Naive thymus-derived CD4-positive, alpha-beta T cell (primary cell): Measurements from ENCODE around the gene SLC25A17. TPM values are rescaled to one million over a fixed set of nuclear protein-coding genes. Genes with fewer than 3 reads are reported as not detected.

ENCODE experiments used
- ATAC-seq: fragments of 150-1000 bp; cut with Tn5 transposase; 2 replicates; pipeline ENCODE4 v1.10.0; 2021; ENCODE audit warnings: mild to moderate bottlenecking, moderate library complexity
- CTCF ChIA-PET: fragments of 350-600 bp; sonication (Branson Sonifier 250); formaldehyde crosslinking; loops from one replicate; lab custom pipeline; 2021; ENCODE audit warnings: antibody characterized with exemption; lab: Charles Lee
- POLR2A ChIA-PET: fragments of 350-600 bp; sonication (Branson Sonifier 250); formaldehyde crosslinking; loops from one replicate; lab custom pipeline; 2021; ENCODE audit warnings: antibody characterized with exemption, inconsistent platforms; lab: Charles Lee
- DNase-seq, 9 donors: peaks; one replicate each; pipeline versions ENCODE4 v3.0.0 to v3.0.0-alpha.2; 2020 to 2022; ENCODE audit warnings: mixed read lengths in 1 of 9
- H3K27ac ChIP-seq: one replicate; pipeline ENCODE4 v1.7.0; 2013; ENCODE audit warnings: mild to moderate bottlenecking, low read depth, low read length, moderate library complexity
- H3K27me3 ChIP-seq, 2 donors: one replicate each; pipeline ENCODE4 v1.7.0; 2013; ENCODE audit warnings: low read length in 2 of 2, mild to moderate bottlenecking in 2 of 2, moderate library complexity in 2 of 2; ENCODE audit not compliant: control insufficient read depth in 2 of 2, insufficient read depth in 2 of 2
- H3K36me3 ChIP-seq, 3 experiments: 1 replicate in 2 of 3; 2 replicates in 1 of 3; pipeline ENCODE4 v1.7.0; 2013; ENCODE audit warnings: low read length in 3 of 3, mild to moderate bottlenecking in 3 of 3, moderate library complexity in 1 of 3; ENCODE audit not compliant: insufficient read depth in 3 of 3, control insufficient read depth in 2 of 3
- H3K4me1 ChIP-seq, 2 donors: one replicate each; pipeline ENCODE4 v1.7.0; 2013; ENCODE audit warnings: low read length in 2 of 2, mild to moderate bottlenecking in 2 of 2, moderate library complexity in 1 of 2; ENCODE audit not compliant: control insufficient read depth in 2 of 2, insufficient read depth in 2 of 2
- H3K4me3 ChIP-seq: 2 replicates; pipeline ENCODE4 v1.7.0; 2013; ENCODE audit warnings: mild to moderate bottlenecking, low read length
- H3K9me3 ChIP-seq, 3 experiments: 1 replicate in 2 of 3; 2 replicates in 1 of 3; pipeline ENCODE4 v1.7.0; 2013; ENCODE audit warnings: low read length in 3 of 3; ENCODE audit not compliant: control insufficient read depth in 2 of 3
- H3K27ac Mint-ChIP-seq, 9 donors: one replicate each; pipeline ENCODE4 v1.8.0; 2020 to 2022; ENCODE audit warnings: mixed read lengths in 9 of 9, mild to moderate bottlenecking in 8 of 9, moderate library complexity in 5 of 9, inconsistent platforms in 2 of 9
- H3K27me3 Mint-ChIP-seq, 5 donors: one replicate each; pipeline ENCODE4 v1.8.0; 2021 to 2022; ENCODE audit warnings: mixed read lengths in 5 of 5, mild to moderate bottlenecking in 1 of 5
- H3K36me3 Mint-ChIP-seq, 5 donors: one replicate each; pipeline ENCODE4 v1.8.0; 2020 to 2022; ENCODE audit warnings: mixed read lengths in 5 of 5, mild to moderate bottlenecking in 3 of 5, inconsistent platforms in 1 of 5
- H3K4me1 Mint-ChIP-seq, 7 donors: one replicate each; pipeline ENCODE4 v1.8.0; 2020 to 2022; ENCODE audit warnings: mixed read lengths in 7 of 7, mild to moderate bottlenecking in 3 of 7, inconsistent platforms in 1 of 7
- H3K4me3 Mint-ChIP-seq, 10 donors: one replicate each; pipeline ENCODE4 v1.8.0; 2020 to 2022; ENCODE audit warnings: mild to moderate bottlenecking in 10 of 10, mixed read lengths in 10 of 10, moderate library complexity in 6 of 10, inconsistent platforms in 2 of 10
- H3K9me3 Mint-ChIP-seq, 11 donors: one replicate each; pipeline ENCODE4 v1.8.0; 2020 to 2022; ENCODE audit warnings: mixed read lengths in 11 of 11, mild to moderate bottlenecking in 4 of 11, inconsistent platforms in 1 of 11, moderate library complexity in 1 of 11
- intact Hi-C, 2 donors: fragments of 100-400 bp; cut with micrococcal nuclease; formaldehyde crosslinking; loops; one replicate each; pipeline ENCODE4 v1.15.1; 2023
- polyA plus RNA-seq, 2 donors: library from polyadenylated mRNA; unstranded; fragments of 300-500 nt; fragmentation: Illumina TruSeq; gene quantifications; one replicate each; pipeline ENCODE4 v1.2.3, GENCODE V29; 2021
- total RNA-seq, 6 experiments: library from RNA in 5 of 6; stranded (reverse) in 5 of 6; gene quantifications; 1 replicate in 5 of 6; 2 replicates in 1 of 6; pipeline ENCODE4 v1.2.3 and lab custom pipeline; 2021 to 2026

The SLC25A17 gene
- total and polyA plus RNA-seq, 7 experiments from 2014 or later = 6.8 to 24.9 (median 14.2) TPM

GRCh38 chr22:40813912-40814315 is 5.2 kb downstream of the SLC25A17 start:
- CTCF ChIA-PET = interaction anchor here (1.4 kb wide), 1 partner anchor 16 kb away, joined by 5 read pairs; no protein-coding TSS in a partner anchor
- Mint-ChIP-seq H3K27me3 (no peaks in the 10 kb centered on the region), H3K27ac (no peak overlapping the region), H3K9me3 (peaks cover 0 to 2% (median 0%) of the 10 kb centered on the region in 11 donors), H3K4me3 (no peak overlapping the region), H3K4me1 (peaks cover 28 to 51% (median 46%) of the 10 kb centered on the region in 7 donors), H3K36me3 (peaks cover 0 to 19% (median 11%) of the 10 kb centered on the region in 5 donors)
- POLR2A ChIA-PET = no interaction called here
- H3K9me3 ChIP-seq = no peaks in the 10 kb centered on the region
- intact Hi-C loops = no loop called here
- ATAC-seq (no peak), DNase-seq (no peak)
- H3K36me3 ChIP-seq = peaks cover 0 to 6% (median 0%) of the 10 kb centered on the region in 3 experiments
- H3K27me3 ChIP-seq = no peaks in the 10 kb centered on the region
- peaks cover 9 to 18% of the 10 kb centered on the region in 2 donors for H3K4me1 ChIP-seq
- H3K27ac ChIP-seq = no peak overlapping the region
- no peak overlapping the region for H3K4me3 ChIP-seq

- ChIA-PET CTCF (interaction anchor here (0.5 to 0.7 kb wide), 3 partner anchors 24 to 1968 kb away, joined by 3 to 6 read pairs (median 4); no protein-coding TSS in a partner anchor), POLR2A (no interaction called here)
- DNase-seq (no peak), ATAC-seq (no peak)
- H3K27me3 ChIP-seq = no peaks in the 10 kb centered on the region
- peak overlapping the region in 1 of 9 donors; percentile 2 for H3K27ac Mint-ChIP-seq
- H3K9me3 ChIP-seq = no peaks in the 10 kb centered on the region
- intact Hi-C loops = no loop called here
- peaks cover 8 to 36% (median 20%) of the 10 kb centered on the region in 7 donors for H3K4me1 Mint-ChIP-seq
- H3K36me3 Mint-ChIP-seq = peaks cover 2 to 22% (median 11%) of the 10 kb centered on the region in 5 donors
- H3K4me1 ChIP-seq = no peaks in the 10 kb centered on the region
- H3K27ac ChIP-seq = no peak overlapping the region
- no peak overlapping the region for H3K4me3 Mint-ChIP-seq
- H3K4me3 ChIP-seq = no peak overlapping the region
- peaks cover 0 to 2% (median 0%) of the 10 kb centered on the region in 11 donors for H3K9me3 Mint-ChIP-seq
- no peaks in the 10 kb centered on the region for H3K27me3 Mint-ChIP-seq
- H3K36me3 ChIP-seq = peaks cover 0 to 7% (median 0%) of the 10 kb centered on the region in 3 experiments
Observed at GRCh38 chr22:40808018-40808841, 10.9 kb downstream of the SLC25A17 start.

- Histone ChIP-seq H3K36me3 (peaks cover 0 to 3% (median 0%) of the 10 kb centered on the region in 3 experiments), H3K4me1 (no peaks in the 10 kb centered on the region), H3K9me3 (no peaks in the 10 kb centered on the region), H3K27me3 (no peaks in the 10 kb centered on the region), H3K27ac (no peak overlapping the region), H3K4me3 (no peak overlapping the region)
- peaks cover 6 to 30% (median 14%) of the 10 kb centered on the region in 7 donors for H3K4me1 Mint-ChIP-seq
- ChIA-PET POLR2A (interaction anchor here (1.4 kb wide), 1 partner anchor 13 kb away, joined by 3 read pairs; the partner anchor contains the start of gene SLC25A17), CTCF (no interaction called here)
- no peak overlapping the region for H3K4me3 Mint-ChIP-seq
- intact Hi-C loops = no loop called here
- no peak for ATAC-seq
- no peak overlapping the region for H3K27ac Mint-ChIP-seq
- DNase-seq = no peak
- no peaks in the 10 kb centered on the region for H3K9me3 Mint-ChIP-seq
- H3K36me3 Mint-ChIP-seq = peaks cover 0 to 21% (median 11%) of the 10 kb centered on the region in 5 donors
- no peaks in the 10 kb centered on the region for H3K27me3 Mint-ChIP-seq
Observed at GRCh38 chr22:40806711-40807110, 12.4 kb downstream of the SLC25A17 start.

- no peak overlapping the region for H3K4me3 ChIP-seq
- Mint-ChIP-seq H3K27me3 (no peaks in the 10 kb centered on the region), H3K4me1 (peaks cover 2 to 30% (median 14%) of the 10 kb centered on the region in 7 donors), H3K27ac (no peak overlapping the region), H3K36me3 (peaks cover 0 to 21% (median 11%) of the 10 kb centered on the region in 5 donors), H3K4me3 (no peak overlapping the region), H3K9me3 (no peaks in the 10 kb centered on the region)
- ATAC-seq (no peak), DNase-seq (no peak)
- H3K27ac ChIP-seq = no peak overlapping the region
- CTCF ChIA-PET = no interaction called here
- POLR2A ChIA-PET = interaction anchor here (0.6 kb wide), 1 partner anchor 76 kb away, joined by 4 read pairs; no protein-coding TSS in a partner anchor
- H3K36me3 ChIP-seq = peaks cover 0 to 3% (median 0%) of the 10 kb centered on the region in 3 experiments
- intact Hi-C loops = no loop called here
- no peaks in the 10 kb centered on the region for H3K9me3 ChIP-seq
- no peaks in the 10 kb centered on the region for H3K4me1 ChIP-seq
- H3K27me3 ChIP-seq = no peaks in the 10 kb centered on the region
Observed at GRCh38 chr22:40805699-40806203, 13.4 kb downstream of the SLC25A17 start.

GRCh38 chr22:40805239-40805638 is 13.9 kb downstream of the SLC25A17 start:
- POLR2A ChIA-PET = interaction anchor here (0.6 kb wide), 1 partner anchor 75 kb away, joined by 4 read pairs; no protein-coding TSS in a partner anchor
- Mint-ChIP-seq H3K4me1 (peaks cover 2 to 30% (median 14%) of the 10 kb centered on the region in 7 donors), H3K4me3 (no peak overlapping the region), H3K27me3 (no peaks in the 10 kb centered on the region), H3K9me3 (no peaks in the 10 kb centered on the region), H3K27ac (no peak overlapping the region), H3K36me3 (peaks cover 0 to 21% (median 11%) of the 10 kb centered on the region in 5 donors)
- Histone ChIP-seq H3K4me1 (no peaks in the 10 kb centered on the region), H3K9me3 (no peaks in the 10 kb centered on the region), H3K27me3 (no peaks in the 10 kb centered on the region), H3K4me3 (no peak overlapping the region), H3K36me3 (peaks cover 0 to 3% (median 0%) of the 10 kb centered on the region in 3 experiments), H3K27ac (no peak overlapping the region)
- DNase-seq (no peak), ATAC-seq (no peak)
- CTCF ChIA-PET = no interaction called here
- intact Hi-C loops = no loop called here

GRCh38 chr22:40803321-40803720 is 15.8 kb downstream of the SLC25A17 start:
- no peak overlapping the region for H3K4me3 Mint-ChIP-seq
- peak overlapping the region in 1 of 9 donors; percentile 23 for H3K27ac Mint-ChIP-seq
- Histone ChIP-seq H3K9me3 (no peaks in the 10 kb centered on the region), H3K36me3 (peaks cover 0 to 3% (median 0%) of the 10 kb centered on the region in 3 experiments), H3K4me3 (no peak overlapping the region), H3K27me3 (no peaks in the 10 kb centered on the region), H3K27ac (no peak overlapping the region), H3K4me1 (no peaks in the 10 kb centered on the region)
- H3K9me3 Mint-ChIP-seq = no peaks in the 10 kb centered on the region
- POLR2A ChIA-PET = no interaction called here
- DNase-seq (no peak), ATAC-seq (no peak)
- H3K27me3 Mint-ChIP-seq = no peaks in the 10 kb centered on the region
- CTCF ChIA-PET = no interaction called here
- H3K4me1 Mint-ChIP-seq = peaks cover 2 to 19% (median 12%) of the 10 kb centered on the region in 7 donors
- H3K36me3 Mint-ChIP-seq = peaks cover 1 to 17% (median 11%) of the 10 kb centered on the region in 5 donors
- intact Hi-C loops = no loop called here
